SK-N-SH (cell line): ENCODE data around the gene KERA. TPM values are rescaled to one million over a fixed set of nuclear protein-coding genes. Genes with fewer than 3 reads are reported as not detected.

ENCODE experiments used
- CTCF ChIA-PET: fragments of 300-600, 350-600 bp; formaldehyde crosslinking; extraction: SDS; loops from one replicate; lab custom pipeline; 2021; lab: Yijun Ruan, JAX
- POLR2A ChIA-PET: fragments of 350-600 bp; sonication (Branson Sonifier 250); formaldehyde crosslinking; extraction: SDS; loops from one replicate; lab custom pipeline; 2020; ENCODE audit warnings: antibody characterized with exemption, inconsistent platforms; lab: Yijun Ruan, JAX
- DNase-seq: peaks from one replicate; pipeline ENCODE4 v3.0.0; 2012
- H2AFZ ChIP-seq: fragments of 200-600 bp; sonication (generic); 2 replicates; pipeline ENCODE4 v1.8.1; 2016; ENCODE audit warnings: antibody characterized with exemption, mild to moderate bottlenecking, low read depth
- H3F3A ChIP-seq: fragments of 200-600 bp; sonication (generic); replicated peaks from 2 replicates; pipeline ENCODE3; 2016; ENCODE audit warnings: antibody characterized with exemption, mild to moderate bottlenecking; ENCODE audit not compliant: insufficient read depth
- H3K27ac ChIP-seq, 2 experiments: fragments of 200-500 bp in 1 of 2; fragments of 200-600 bp in 1 of 2; sonication (Bioruptor generic) in 1 of 2; sonication (generic), shearing (Covaris generic) in 1 of 2; 2 replicates each; pipeline versions ENCODE4 v1.5.1 to v1.6.1; 2014 to 2016; ENCODE audit warnings: low read depth in 2 of 2, inconsistent platforms in 1 of 2, low read length in 1 of 2, mild to moderate bottlenecking in 1 of 2, mixed read lengths in 1 of 2
- H3K27me3 ChIP-seq: fragments of 200-600 bp; sonication (generic), shearing (Covaris generic); 2 replicates; pipeline ENCODE4 v1.6.1; 2016; ENCODE audit warnings: mixed run types; ENCODE audit not compliant: insufficient read depth
- H3K36me3 ChIP-seq, 2 experiments: fragments of 200-500 bp in 1 of 2; fragments of 200-600 bp in 1 of 2; sonication (Bioruptor generic) in 1 of 2; sonication (generic) in 1 of 2; replicated peaks in 1 of 2; 2 replicates each; pipeline versions ENCODE3 to v1.5.1; 2014 to 2016; ENCODE audit warnings: low read length in 1 of 2, mild to moderate bottlenecking in 1 of 2; ENCODE audit not compliant: insufficient read depth in 2 of 2, control insufficient read depth in 1 of 2
- H3K4me1 ChIP-seq, 2 experiments: fragments of 200-500 bp in 1 of 2; fragments of 200-600 bp in 1 of 2; sonication (Bioruptor generic) in 1 of 2; sonication (generic), shearing (Covaris generic) in 1 of 2; 2 replicates each; pipeline versions ENCODE4 v1.5.1 to v1.6.1; 2014 to 2016; ENCODE audit warnings: low read depth in 1 of 2, low read length in 1 of 2, mixed run types in 1 of 2; ENCODE audit not compliant: insufficient read depth in 2 of 2, control insufficient read depth in 1 of 2
- H3K4me2 ChIP-seq: fragments of 200-600 bp; sonication (generic), shearing (Covaris generic); 2 replicates; pipeline ENCODE4 v1.6.1; 2017; ENCODE audit warnings: mixed run types
- H3K4me3 ChIP-seq, 2 experiments: fragments of 200-500 bp in 1 of 2; fragments of 200-600 bp in 1 of 2; sonication (Bioruptor generic) in 1 of 2; sonication (generic), shearing (Covaris generic) in 1 of 2; 2 replicates each; pipeline versions ENCODE4 v1.5.1 to v1.8.1; 2014 to 2016; ENCODE audit warnings: low read depth in 2 of 2, inconsistent platforms in 1 of 2, low read length in 1 of 2, mild to moderate bottlenecking in 1 of 2, mixed read lengths in 1 of 2, moderate library complexity in 1 of 2
- H3K79me2 ChIP-seq: fragments of 200-600 bp; sonication (generic); 2 replicates; pipeline ENCODE4 v1.8.1; 2017; ENCODE audit warnings: mild to moderate bottlenecking; ENCODE audit not compliant: insufficient read depth
- H3K9ac ChIP-seq: fragments of 200-600 bp; sonication (generic); 2 replicates; pipeline ENCODE4 v1.6.1; 2017; ENCODE audit warnings: mixed run types
- H3K9me2 ChIP-seq: fragments of 200-600 bp; sonication (generic); 2 replicates; pipeline ENCODE4 v1.6.1; 2017; ENCODE audit warnings: mixed run types
- H3K9me3 ChIP-seq: fragments of 200-600 bp; sonication (generic); 2 replicates; pipeline ENCODE4 v1.6.1; 2017; ENCODE audit warnings: mixed run types, mild to moderate bottlenecking, moderate library complexity
- H4K20me1 ChIP-seq: fragments of 200-600 bp; sonication (generic); 2 replicates; pipeline ENCODE4 v1.6.1; 2017; ENCODE audit warnings: mild to moderate bottlenecking, mixed run types; ENCODE audit not compliant: insufficient read depth
- EP300 ChIP-seq, 2 experiments: IDR thresholded peaks; 2 replicates each; pipeline versions ENCODE4 v1.4.0 to v1.6.1; 2012; ENCODE audit warnings: borderline replicate concordance in 1 of 2, low read depth in 1 of 2, low read length in 1 of 2
- GABPA ChIP-seq: IDR thresholded peaks from 2 replicates; pipeline ENCODE4 v1.4.0; 2012; ENCODE audit warnings: low read depth, mild to moderate bottlenecking
- JUND ChIP-seq: IDR thresholded peaks from 2 replicates; pipeline ENCODE4 v1.4.0; 2012
- MAX ChIP-seq: IDR thresholded peaks from 2 replicates; pipeline ENCODE4 v1.4.0; 2012; ENCODE audit warnings: low read depth
- MEF2A ChIP-seq: IDR thresholded peaks from 2 replicates; pipeline ENCODE4 v1.4.0; 2012; ENCODE audit warnings: low read depth, borderline replicate concordance
- MXI1 ChIP-seq: IDR thresholded peaks from 2 replicates; pipeline ENCODE4 v1.6.1; 2012; ENCODE audit warnings: mild to moderate bottlenecking, low read depth, low read length, improper control_type of control experiment
- NRF1 ChIP-seq: IDR thresholded peaks from 2 replicates; pipeline ENCODE4 v1.6.1; 2012; ENCODE audit warnings: low read depth, mild to moderate bottlenecking, low read length
- PBX3 ChIP-seq: IDR thresholded peaks from 2 replicates; pipeline ENCODE4; 2012
- POLR2AphosphoS5 ChIP-seq: IDR thresholded peaks from 2 replicates; pipeline ENCODE4 v1.6.1; 2012; ENCODE audit warnings: low read depth, low read length
- REST ChIP-seq: IDR thresholded peaks from 2 replicates; pipeline ENCODE4 v1.6.1; 2012; ENCODE audit warnings: mild to moderate bottlenecking, low read depth, low read length, moderate library complexity
- TCF12 ChIP-seq: IDR thresholded peaks from 2 replicates; pipeline ENCODE4 v1.4.0; 2012
- TEAD4 ChIP-seq: IDR thresholded peaks from 2 replicates; pipeline ENCODE4 v1.4.0; 2012; ENCODE audit warnings: mild to moderate bottlenecking, borderline replicate concordance; ENCODE audit not compliant: insufficient read depth
- USF1 ChIP-seq: IDR thresholded peaks from 2 replicates; pipeline ENCODE4 v1.4.0; 2012; ENCODE audit warnings: low read depth, borderline replicate concordance
- USF2 ChIP-seq: fragments of 150-350 bp; IDR thresholded peaks from 2 replicates; pipeline ENCODE4 v1.6.1; 2017; ENCODE audit warnings: antibody characterized with exemption, low read length, low read depth, borderline replicate concordance
- YY1 ChIP-seq: IDR thresholded peaks from 2 replicates; pipeline ENCODE4 v1.4.0; 2012; ENCODE audit warnings: low read depth, mild to moderate bottlenecking
- ZBTB33 ChIP-seq: IDR thresholded peaks from 2 replicates; pipeline ENCODE4 v1.4.0; 2012; ENCODE audit warnings: low read depth, borderline replicate concordance
- WGBS: methylation state at CpG from one replicate; pipeline ENCODE4 v1.1.6; 2017; ENCODE audit warnings: low lambda C conversion rate; 5-methylcytosine and 5-hydroxymethylcytosine counted together
- polyA plus RNA-seq, 3 experiments: library from polyadenylated mRNA; depleted of rRNA; stranded (reverse); fragments of >200 nt; gene quantifications; 2 replicates each; pipeline ENCODE4 v1.2.3, GENCODE V29; 2012

KERA gene
- polyA plus RNA-seq, 1 of the 3 experiments (the other 2 are of a cell fraction) = not detected

GRCh38 chr12:91037276-91037675 is 20.5 kb downstream of the KERA start:
- Histone ChIP-seq H4K20me1 (no peaks in the 10 kb centered on the region), H3K27me3 (no peaks in the 10 kb centered on the region), H3K9me2 (no peaks in the 10 kb centered on the region; the same call in 1 of the 2 replicates), H3F3A (peaks cover 7% of the 10 kb centered on the region), H3K9ac (no peak overlapping the region), H3K79me2 (no peaks in the 10 kb centered on the region), H3K27ac (peak overlapping the region; percentile 33 to 83; a peak in 3 of 4 replicates), H3K9me3 (no peaks in the 10 kb centered on the region), H3K4me3 (no peak overlapping the region), H3K36me3 (no peaks in the 10 kb centered on the region), H3K4me2 (no peak overlapping the region; the same call in 1 of the 2 replicates), H2AFZ (no peak overlapping the region), H3K4me1 (peaks cover 0 to 6% of the 10 kb centered on the region in 2 experiments; a peak in 2 of 4 replicates)
- TF ChIP-seq TCF12 = peak; percentile 79
- TF ChIP-seq POLR2AphosphoS5 = peak; percentile 29; the same call in 1 of the 2 replicates
- no peak for TF ChIP-seq PBX3
- TF ChIP-seq MXI1 = no peak
- TF ChIP-seq ZBTB33 = no peak
- 0 out of 4 replicates have a peak, but pooled peaks of 1 of the 2 experiments have one; percentile 38 for TF ChIP-seq EP300 (IDR thresholded peaks at IDR 0.05; ENCODE audit: borderline replicate concordance in 1 of 2, low read depth in 1 of 2, low read length in 1 of 2)
- TF ChIP-seq NRF1 = no peak
- TF ChIP-seq REST = no peak
- no peak for TF ChIP-seq MEF2A
- no peak for TF ChIP-seq TEAD4
- CTCF ChIA-PET = no interaction called here
- no peak for DNase-seq
- POLR2A ChIA-PET = no interaction called here

GRCh38 chr12:91033251-91033650 is 24.6 kb downstream of the KERA start:
- Histone ChIP-seq H3K4me1 (peaks cover 0 to 6% of the 10 kb centered on the region in 2 experiments; a peak in 1 of 4 replicates), H3K27ac (no peak overlapping the region), H3K36me3 (no peaks in the 10 kb centered on the region), H3K9ac (no peak overlapping the region), H3K27me3 (no peaks in the 10 kb centered on the region), H3K4me3 (no peak overlapping the region), H3K9me2 (no peaks in the 10 kb centered on the region; the same call in none of the 2 replicates), H3K4me2 (no peak overlapping the region), H2AFZ (no peak overlapping the region), H4K20me1 (no peaks in the 10 kb centered on the region), H3K9me3 (no peaks in the 10 kb centered on the region), H3F3A (peaks cover 7% of the 10 kb centered on the region), H3K79me2 (no peaks in the 10 kb centered on the region)
- ChIA-PET POLR2A (no interaction called here), CTCF (no interaction called here)
- WGBS = 99% methylated on average over 2 of the region's 2 CpGs
- DNase-seq = no peak
- TF ChIP-seq NRF1 (no peak), YY1 (no peak), MAX (no peak), USF1 (no peak), PBX3 (no peak), USF2 (no peak), JUND (no peak), GABPA (no peak)
